Mucosa of stomach (tissue), 1 donor: ENCODE data around the gene NUDT2.

ENCODE experiments used
- H3K27me3 ChIP-seq: one replicate; pipeline ENCODE4 v1.7.0; 2013; ENCODE audit warnings: mild to moderate bottlenecking, low read length; ENCODE audit not compliant: control insufficient read depth, insufficient read depth
- H3K36me3 ChIP-seq: one replicate; pipeline ENCODE4 v1.7.0; 2013; ENCODE audit warnings: low read length; ENCODE audit not compliant: control insufficient read depth, insufficient read depth
- H3K4me1 ChIP-seq: one replicate; pipeline ENCODE4 v1.7.0; 2013; ENCODE audit warnings: mild to moderate bottlenecking, low read length; ENCODE audit not compliant: control insufficient read depth, insufficient read depth
- H3K4me3 ChIP-seq: one replicate; pipeline ENCODE4 v1.7.0; 2013; ENCODE audit warnings: low read length
- H3K9ac ChIP-seq: one replicate; pipeline ENCODE4 v1.7.0; 2013; ENCODE audit warnings: mild to moderate bottlenecking, low read length, moderate library complexity
- H3K9me3 ChIP-seq: one replicate; pipeline ENCODE4 v1.7.0; 2013; ENCODE audit warnings: mild to moderate bottlenecking, low read length, moderate library complexity; ENCODE audit not compliant: control insufficient read depth
- donor health status: Pancreatic carcinoma.

NUDT2 gene

DNA sequence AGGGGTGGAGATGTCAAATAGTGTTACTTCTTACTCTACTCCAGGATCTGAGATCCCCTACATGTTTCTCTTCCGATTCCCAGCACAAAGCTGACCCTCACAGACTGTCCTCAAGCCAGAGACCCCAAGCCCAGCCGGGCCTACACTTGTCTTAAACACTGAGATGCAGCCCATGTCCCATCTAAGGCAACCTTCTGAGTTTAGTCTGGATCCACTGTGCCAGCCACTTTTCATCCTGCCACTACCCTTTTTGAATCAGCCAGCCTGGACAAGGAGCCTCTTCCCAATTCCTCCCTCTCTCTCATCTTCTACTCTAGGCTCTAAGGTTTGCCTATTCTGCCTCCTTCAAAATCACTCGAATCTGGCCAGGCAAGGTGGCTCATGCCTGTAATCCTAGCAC lies 53.5 kb downstream of the NUDT2 start:
- no peak overlapping the region for H3K4me3 ChIP-seq
- peaks cover 25% of the 10 kb centered on the region for H3K4me1 ChIP-seq
- no peak overlapping the region for H3K9ac ChIP-seq
- H3K9me3 ChIP-seq = no peaks in the 10 kb centered on the region
- no peaks in the 10 kb centered on the region for H3K36me3 ChIP-seq
- H3K27me3 ChIP-seq = no peaks in the 10 kb centered on the region

GRCh38 chr9:34383904-34384303 lies 54.5 kb downstream of the NUDT2 start:
- H3K4me3 ChIP-seq = no peak overlapping the region
- H3K4me1 ChIP-seq = peaks cover 25% of the 10 kb centered on the region
- H3K27me3 ChIP-seq = no peaks in the 10 kb centered on the region
- H3K9ac ChIP-seq = no peak overlapping the region
- no peaks in the 10 kb centered on the region for H3K9me3 ChIP-seq
- no peaks in the 10 kb centered on the region for H3K36me3 ChIP-seq

DNA sequence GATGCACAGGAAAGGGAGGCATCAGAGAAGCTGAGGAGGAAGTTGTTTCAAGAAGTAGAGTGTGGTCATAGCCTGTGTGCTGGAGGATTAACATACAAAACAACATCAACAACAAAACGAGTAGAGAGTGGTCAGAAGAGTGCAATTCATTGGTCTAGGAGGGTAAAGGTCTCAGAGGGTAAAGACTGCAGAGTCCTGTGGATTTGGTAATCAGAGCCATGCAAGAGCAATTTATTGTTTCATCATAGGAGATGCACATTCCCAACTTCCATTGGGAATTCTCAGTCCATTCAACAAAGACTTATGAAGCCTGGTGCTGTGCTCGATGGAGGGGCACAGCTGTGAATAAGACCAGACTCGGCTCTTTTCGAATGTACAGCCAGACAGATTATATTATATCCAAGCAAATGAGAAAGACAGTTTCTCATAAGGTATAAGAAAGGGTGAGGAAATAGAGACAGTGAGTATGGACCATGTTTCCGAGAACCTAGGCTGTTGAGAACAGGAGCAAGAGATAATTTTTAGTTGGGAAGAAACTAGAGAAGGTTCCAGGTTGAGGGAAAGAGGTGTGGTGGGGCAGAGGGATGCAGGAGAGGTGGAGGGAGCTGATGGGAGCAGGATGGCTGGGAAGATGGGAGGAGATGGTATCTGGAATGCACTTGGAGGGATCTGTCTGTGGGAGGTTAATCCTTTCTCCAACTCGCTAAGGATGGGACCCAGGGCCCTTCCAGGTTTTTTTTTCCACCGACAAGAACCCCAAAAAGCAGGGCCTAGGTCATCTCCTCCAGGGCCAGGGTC lies 55.2 kb downstream of the NUDT2 start:
- no peak overlapping the region for H3K4me3 ChIP-seq
- H3K9ac ChIP-seq = no peak overlapping the region
- no peaks in the 10 kb centered on the region for H3K27me3 ChIP-seq
- no peaks in the 10 kb centered on the region for H3K36me3 ChIP-seq
- H3K9me3 ChIP-seq = no peaks in the 10 kb centered on the region
- peaks cover 18% of the 10 kb centered on the region for H3K4me1 ChIP-seq

- Histone ChIP-seq H3K9me3 (no peaks in the 10 kb centered on the region), H3K36me3 (no peaks in the 10 kb centered on the region), H3K27me3 (no peaks in the 10 kb centered on the region), H3K4me1 (peaks cover 8% of the 10 kb centered on the region), H3K4me3 (no peak overlapping the region), H3K9ac (no peak overlapping the region)
Observed at GRCh38 chr9:34385561-34386230, 56.3 kb downstream of the NUDT2 start.

GRCh38 chr9:34386656-34387055 lies 57.3 kb downstream of the NUDT2 start:
- peaks cover under 1% of the 10 kb centered on the region for H3K4me1 ChIP-seq
- H3K9ac ChIP-seq = no peak overlapping the region
- no peak overlapping the region for H3K4me3 ChIP-seq

GRCh38 chr9:34387239-34387638 lies 57.9 kb downstream of the NUDT2 start:
- no peaks in the 10 kb centered on the region for H3K36me3 ChIP-seq
- no peak overlapping the region for H3K4me3 ChIP-seq
- H3K9me3 ChIP-seq = no peaks in the 10 kb centered on the region
- no peaks in the 10 kb centered on the region for H3K27me3 ChIP-seq
- no peaks in the 10 kb centered on the region for H3K4me1 ChIP-seq
- H3K9ac ChIP-seq = no peak overlapping the region

More at GRCh38 chr9:34386656-34387055, 57.3 kb downstream of the NUDT2 start:
- Histone ChIP-seq H3K27me3 (no peaks in the 10 kb centered on the region), H3K36me3 (no peaks in the 10 kb centered on the region), H3K9me3 (no peaks in the 10 kb centered on the region)

GRCh38 chr9:34392511-34392910 lies 63.1 kb downstream of the NUDT2 start:
- H3K36me3 ChIP-seq = no peaks in the 10 kb centered on the region
- H3K4me1 ChIP-seq = no peaks in the 10 kb centered on the region
- H3K4me3 ChIP-seq = no peak overlapping the region
- H3K27me3 ChIP-seq = no peaks in the 10 kb centered on the region
- H3K9me3 ChIP-seq = no peaks in the 10 kb centered on the region
- no peak overlapping the region for H3K9ac ChIP-seq
